Trophoblast cell (in vitro differentiated cells and primary cell): ENCODE results near the gene CHMP4B.

ENCODE experiments used
- DNase-seq, 2 donors: peaks; one replicate each; pipeline ENCODE4 v3.0.0-alpha.2; 2016
- H2AFZ ChIP-seq: 2 replicates; pipeline ENCODE4 v1.6.1; 2013; ENCODE audit warnings: low read length, moderate library complexity, mild to moderate bottlenecking; ENCODE audit not compliant: insufficient read depth, poor library complexity
- H2AK5ac ChIP-seq: 2 replicates; pipeline ENCODE4 v1.6.1; 2013; ENCODE audit warnings: mild to moderate bottlenecking, low read length
- H2BK120ac ChIP-seq: 2 replicates; pipeline ENCODE4 v1.6.1; 2013; ENCODE audit warnings: low read length, mild to moderate bottlenecking, moderate library complexity; ENCODE audit not compliant: insufficient read depth, poor library complexity
- H2BK12ac ChIP-seq: 2 replicates; pipeline ENCODE4 v1.6.1; 2013; ENCODE audit warnings: mild to moderate bottlenecking, low read length, moderate library complexity
- H2BK5ac ChIP-seq: 2 replicates; pipeline ENCODE4 v1.6.1; 2013; ENCODE audit warnings: low read length, low read depth, moderate library complexity, mild to moderate bottlenecking; ENCODE audit not compliant: poor library complexity
- H3K14ac ChIP-seq: 2 replicates; pipeline ENCODE4 v1.6.1; 2013; ENCODE audit warnings: mild to moderate bottlenecking, low read length
- H3K18ac ChIP-seq: 2 replicates; pipeline ENCODE4 v1.6.1; 2013; ENCODE audit warnings: mild to moderate bottlenecking, low read length
- H3K23ac ChIP-seq: 2 replicates; pipeline ENCODE4 v1.6.1; 2013; ENCODE audit warnings: low read length
- H3K27ac ChIP-seq: 2 replicates; pipeline ENCODE4 v1.5.1; 2013; ENCODE audit warnings: low read depth, mild to moderate bottlenecking, inconsistent platforms, low read length, moderate library complexity
- H3K27me3 ChIP-seq: 2 replicates; pipeline ENCODE4 v1.6.1; 2013; ENCODE audit warnings: inconsistent platforms, mild to moderate bottlenecking, low read length, moderate library complexity; ENCODE audit not compliant: insufficient read depth
- H3K36me3 ChIP-seq, 2 experiments: 1 replicate in 1 of 2; 2 replicates in 1 of 2; pipeline ENCODE4 v1.6.1; 2013; ENCODE audit warnings: low read length in 2 of 2, mild to moderate bottlenecking in 2 of 2, moderate library complexity in 1 of 2; ENCODE audit not compliant: insufficient read depth in 2 of 2, control insufficient read depth in 1 of 2
- H3K4ac ChIP-seq: 2 replicates; pipeline ENCODE4 v1.6.1; 2013; ENCODE audit warnings: low read depth, mild to moderate bottlenecking, low read length, moderate library complexity
- H3K4me1 ChIP-seq, 2 experiments: 1 replicate in 1 of 2; 2 replicates in 1 of 2; pipeline ENCODE4 v1.6.1; 2013; ENCODE audit warnings: low read length in 2 of 2, mild to moderate bottlenecking in 2 of 2, moderate library complexity in 1 of 2; ENCODE audit not compliant: insufficient read depth in 2 of 2, control insufficient read depth in 1 of 2
- H3K4me2 ChIP-seq: 2 replicates; pipeline ENCODE4 v1.6.1; 2013; ENCODE audit warnings: inconsistent platforms, mild to moderate bottlenecking, low read length, moderate library complexity
- H3K4me3 ChIP-seq: 2 replicates; pipeline ENCODE4 v1.5.1; 2013; ENCODE audit warnings: mild to moderate bottlenecking, low read depth, low read length, inconsistent platforms
- H3K79me1 ChIP-seq: one replicate; pipeline ENCODE4 v1.6.1; 2013; ENCODE audit warnings: low read length
- H3K79me2 ChIP-seq: 2 replicates; pipeline ENCODE4 v1.6.1; 2013; ENCODE audit warnings: low read length, mild to moderate bottlenecking; ENCODE audit not compliant: control insufficient read depth, insufficient read depth, poor library complexity
- H3K9ac ChIP-seq: 2 replicates; pipeline ENCODE4 v1.6.1; 2013; ENCODE audit warnings: mild to moderate bottlenecking, low read length
- H3K9me3 ChIP-seq: 2 replicates; pipeline ENCODE4 v1.6.1; 2013; ENCODE audit warnings: low read depth, mild to moderate bottlenecking, control low read depth, inconsistent platforms, low read length; ENCODE audit not compliant: insufficient read depth
- H4K12ac ChIP-seq: 2 replicates; pipeline ENCODE4 v1.6.1; 2013; ENCODE audit warnings: low read depth, mild to moderate bottlenecking, low read length, moderate library complexity
- H4K8ac ChIP-seq: 2 replicates; pipeline ENCODE4 v1.6.1; 2013; ENCODE audit warnings: low read depth, mild to moderate bottlenecking, low read length, moderate library complexity
- H4K91ac ChIP-seq: one replicate; pipeline ENCODE4 v1.6.1; 2013; ENCODE audit warnings: low read depth, mild to moderate bottlenecking, low read length, moderate library complexity
- WGBS: extraction: QIAGEN DNeasy Blood & Tissue Kit; methylation state at CpG from one replicate; pipeline ENCODE4 v1.1.7; 2013; ENCODE audit warnings: missing lambda C conversion rate; ENCODE audit not compliant: insufficient read length, insufficient coverage; ENCODE audit errors: extremely low coverage; 5-methylcytosine and 5-hydroxymethylcytosine counted together

The CHMP4B gene

GRCh38 chr20:33817411-33817810 is 6.3 kb downstream of the CHMP4B start:
- no peak overlapping the region for H4K12ac ChIP-seq
- H3K79me1 ChIP-seq = no peaks in the 10 kb centered on the region
- H3K36me3 ChIP-seq = peaks cover 0 to 4% of the 10 kb centered on the region in 2 experiments
- H3K23ac ChIP-seq = no peak overlapping the region
- no peak overlapping the region for H2BK12ac ChIP-seq
- H3K9ac ChIP-seq = no peak overlapping the region
- H3K27ac ChIP-seq = no peak overlapping the region
- no CpG with 5 or more reads among the region's 5 CpGs for WGBS
- H3K9me3 ChIP-seq = no peaks in the 10 kb centered on the region
- H3K14ac ChIP-seq = no peak overlapping the region
- H3K27me3 ChIP-seq = no peaks in the 10 kb centered on the region
- no peak overlapping the region for H2BK120ac ChIP-seq
- DNase-seq = no peak
- H3K4ac ChIP-seq = no peak overlapping the region
- H3K4me2 ChIP-seq = no peak overlapping the region
- no peak overlapping the region for H4K8ac ChIP-seq
- no peak overlapping the region for H2BK5ac ChIP-seq
- peaks cover 12% of the 10 kb centered on the region for H3K79me2 ChIP-seq
- no peak overlapping the region for H3K4me3 ChIP-seq
- no peak overlapping the region for H4K91ac ChIP-seq
- H3K4me1 ChIP-seq = peaks cover 0 to 5% of the 10 kb centered on the region in 2 experiments
- H3K18ac ChIP-seq = no peak overlapping the region
- H2AFZ ChIP-seq = no peak overlapping the region
- no peak overlapping the region for H2AK5ac ChIP-seq

GRCh38 chr20:33819456-33819855 is 8.3 kb downstream of the CHMP4B start:
- WGBS = no CpG with 5 or more reads among the region's 1 CpG
- Histone ChIP-seq H3K79me1 (no peaks in the 10 kb centered on the region), H2BK120ac (no peak overlapping the region), H2BK5ac (no peak overlapping the region), H3K9me3 (no peaks in the 10 kb centered on the region), H3K79me2 (peaks cover 3% of the 10 kb centered on the region), H4K12ac (no peak overlapping the region), H3K4me2 (no peak overlapping the region), H4K8ac (no peak overlapping the region), H2AFZ (no peak overlapping the region), H3K9ac (no peak overlapping the region), H3K18ac (no peak overlapping the region), H3K23ac (no peak overlapping the region), H3K4me1 (no peaks in the 10 kb centered on the region), H3K4ac (peak overlapping the region; percentile 27), H3K14ac (no peak overlapping the region), H3K27me3 (no peaks in the 10 kb centered on the region), H3K4me3 (no peak overlapping the region), H3K27ac (no peak overlapping the region), H2AK5ac (no peak overlapping the region), H3K36me3 (peaks cover 2 to 5% of the 10 kb centered on the region in 2 experiments), H4K91ac (no peak overlapping the region), H2BK12ac (no peak overlapping the region)
- DNase-seq = no peak

GRCh38 chr20:33820362-33820761 is 9.2 kb downstream of the CHMP4B start:
- Histone ChIP-seq H3K79me2 (no peaks in the 10 kb centered on the region), H3K18ac (no peak overlapping the region), H2AFZ (no peak overlapping the region), H3K27ac (no peak overlapping the region), H3K36me3 (peaks cover 2 to 3% of the 10 kb centered on the region in 2 experiments), H3K23ac (no peak overlapping the region), H3K14ac (no peak overlapping the region), H2AK5ac (no peak overlapping the region), H4K91ac (no peak overlapping the region), H2BK5ac (no peak overlapping the region), H3K4ac (no peak overlapping the region), H3K4me3 (no peak overlapping the region), H3K27me3 (no peaks in the 10 kb centered on the region), H3K4me2 (no peak overlapping the region), H3K9me3 (no peaks in the 10 kb centered on the region), H4K8ac (no peak overlapping the region), H2BK120ac (no peak overlapping the region), H4K12ac (no peak overlapping the region), H3K79me1 (no peaks in the 10 kb centered on the region), H3K9ac (no peak overlapping the region), H2BK12ac (no peak overlapping the region), H3K4me1 (peaks cover 0 to 2% of the 10 kb centered on the region in 2 experiments)
- DNase-seq = no peak
- WGBS = 100% methylated on average over 1 of the region's 1 CpG

GRCh38 chr20:33821270-33821836 is 10.2 kb downstream of the CHMP4B start:
- peaks cover 2 to 3% of the 10 kb centered on the region in 2 experiments for H3K36me3 ChIP-seq
- no peaks in the 10 kb centered on the region for H3K27me3 ChIP-seq
- H3K4me3 ChIP-seq = no peak overlapping the region
- no peak overlapping the region for H3K14ac ChIP-seq
- H3K23ac ChIP-seq = no peak overlapping the region
- no peaks in the 10 kb centered on the region for H3K79me1 ChIP-seq
- no peak overlapping the region for H2AFZ ChIP-seq
- H3K4me2 ChIP-seq = no peak overlapping the region
- H2BK120ac ChIP-seq = no peak overlapping the region
- no peaks in the 10 kb centered on the region for H3K9me3 ChIP-seq
- no peak overlapping the region for H3K9ac ChIP-seq
- no peak overlapping the region for H3K18ac ChIP-seq
- no peak overlapping the region for H4K91ac ChIP-seq
- no peak overlapping the region for H4K8ac ChIP-seq
- no peaks in the 10 kb centered on the region for H3K79me2 ChIP-seq
- WGBS = no CpG with 5 or more reads among the region's 4 CpGs
- H4K12ac ChIP-seq = no peak overlapping the region
- peaks cover 7 to 11% of the 10 kb centered on the region in 2 experiments for H3K4me1 ChIP-seq
- no peak overlapping the region for H2AK5ac ChIP-seq
- no peak for DNase-seq
- no peak overlapping the region for H2BK5ac ChIP-seq
- no peak overlapping the region for H3K27ac ChIP-seq
- H2BK12ac ChIP-seq = no peak overlapping the region
- H3K4ac ChIP-seq = no peak overlapping the region
